ENCODE results near the gene NUDT3.

The NUDT3 gene

DNA sequence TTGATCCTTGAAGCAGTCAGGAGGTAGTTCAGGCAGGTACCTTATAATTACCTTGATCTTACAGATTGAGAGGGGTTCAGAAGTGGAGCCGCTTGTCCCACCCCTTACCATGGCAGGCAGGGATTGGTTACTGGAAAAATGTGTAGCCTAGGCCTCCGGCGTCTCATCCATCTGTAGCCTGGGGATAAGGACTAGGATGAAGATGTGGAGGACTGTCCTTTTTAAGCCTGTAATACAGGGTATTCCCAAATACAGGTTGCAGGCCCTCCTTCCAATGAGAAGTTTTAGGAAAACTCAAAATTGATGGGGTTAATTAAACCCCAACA, 153.0 kb downstream of the NUDT3 start:
- TF ChIP-seq TCF12 (IDR thresholded peaks at IDR 0.05; ENCODE audit: low read depth) = no peak

DNA sequence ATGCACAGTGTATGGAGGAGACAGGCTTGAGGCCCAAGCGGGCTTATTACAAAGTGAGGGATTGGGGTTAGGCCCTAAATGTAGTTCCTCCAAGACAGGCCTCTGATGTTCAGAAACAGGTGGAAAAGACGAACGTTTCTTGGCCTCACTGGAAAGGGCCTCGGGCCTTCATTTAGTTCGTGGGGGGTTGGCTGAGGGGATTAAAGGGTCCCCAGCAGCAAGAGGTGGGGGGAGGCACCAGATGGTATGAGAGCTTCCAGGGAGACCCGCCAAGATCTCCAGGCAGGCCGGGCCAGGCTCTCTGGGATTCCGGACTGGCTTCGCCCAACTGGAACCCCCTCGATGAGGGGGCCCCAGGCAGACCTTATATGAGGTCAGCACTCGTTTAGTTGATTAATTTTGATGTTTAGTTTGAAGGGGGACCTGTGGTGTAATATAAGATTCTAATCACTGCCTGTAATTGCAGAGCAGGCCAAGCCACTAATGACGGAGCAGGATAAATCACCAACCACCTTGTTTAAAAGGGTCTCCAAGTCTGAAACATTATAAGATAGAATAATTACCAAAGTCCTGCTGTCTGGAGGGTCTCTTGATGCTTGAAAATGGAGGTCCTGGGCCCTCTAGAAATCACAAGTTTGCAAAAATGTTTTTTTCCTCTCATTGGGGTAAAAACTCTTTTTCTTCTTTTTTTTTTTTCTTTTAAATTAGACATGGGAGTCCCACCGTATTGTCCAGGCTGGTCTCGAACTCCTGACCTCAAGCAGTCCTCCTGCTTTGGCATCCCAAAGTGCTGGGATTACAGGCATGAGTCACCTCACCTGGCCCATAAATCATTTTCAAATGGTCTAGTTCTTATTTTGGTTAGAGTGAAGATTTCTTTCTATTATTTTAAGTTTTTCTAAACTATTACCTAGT, 153.6 kb downstream of the NUDT3 start:
- TF ChIP-seq TAF1 (IDR thresholded peaks at IDR 0.05; ENCODE audit: low read depth) (no peak), MAX (IDR thresholded peaks at IDR 0.05) (no peak), TEAD4 (IDR thresholded peaks at IDR 0.05) (no peak), FOXM1 (IDR thresholded peaks at IDR 0.05; ENCODE audit: borderline replicate concordance, low read depth) (no peak), RAD21 (IDR thresholded peaks at IDR 0.05; ENCODE audit: low read depth) (no peak), ZBTB7A (IDR thresholded peaks at IDR 0.05; ENCODE audit: low read depth) (no peak), REST (IDR thresholded peaks at IDR 0.05; ENCODE audit: low read depth) (no peak), YY1 (IDR thresholded peaks at IDR 0.05; ENCODE audit: low read depth) (no peak), EP300 (IDR thresholded peaks at IDR 0.05; ENCODE audit: borderline replicate concordance) (no peak), CEBPB (IDR thresholded peaks at IDR 0.05) (no peak), TCF12 (IDR thresholded peaks at IDR 0.05; ENCODE audit: low read depth) (no peak), EGR1 (IDR thresholded peaks at IDR 0.05) (no peak), CREB1 (IDR thresholded peaks at IDR 0.05; ENCODE audit: low read depth) (no peak), NFIC (IDR thresholded peaks at IDR 0.05) (no peak)
- TF ChIP-seq, protein P1, sequence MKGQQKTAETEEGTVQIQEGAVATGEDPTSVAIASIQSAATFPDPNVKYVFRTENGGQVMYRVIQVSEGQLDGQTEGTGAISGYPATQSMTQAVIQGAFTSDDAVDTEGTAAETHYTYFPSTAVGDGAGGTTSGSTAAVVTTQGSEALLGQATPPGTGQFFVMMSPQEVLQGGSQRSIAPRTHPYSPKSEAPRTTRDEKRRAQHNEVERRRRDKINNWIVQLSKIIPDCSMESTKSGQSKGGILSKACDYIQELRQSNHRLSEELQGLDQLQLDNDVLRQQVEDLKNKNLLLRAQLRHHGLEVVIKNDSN (IDR thresholded peaks at IDR 0.05) = no peak

GRCh38 chr6:34237722-34238584, 154.5 kb downstream of the NUDT3 start:
- TF ChIP-seq TEAD4 (IDR thresholded peaks at IDR 0.05) (no peak), EP300 (IDR thresholded peaks at IDR 0.05; ENCODE audit: borderline replicate concordance) (no peak), NFIC (IDR thresholded peaks at IDR 0.05) (no peak), TAF1 (IDR thresholded peaks at IDR 0.05; ENCODE audit: low read depth) (no peak), CREB1 (IDR thresholded peaks at IDR 0.05; ENCODE audit: low read depth) (no peak), EGR1 (IDR thresholded peaks at IDR 0.05) (peak; percentile 51; the same call in 1 of the 2 replicates), MAX (IDR thresholded peaks at IDR 0.05) (peak; percentile 95), TCF12 (IDR thresholded peaks at IDR 0.05; ENCODE audit: low read depth) (no peak), ZBTB7A (IDR thresholded peaks at IDR 0.05; ENCODE audit: low read depth) (peak; percentile 83), YY1 (IDR thresholded peaks at IDR 0.05; ENCODE audit: low read depth) (no peak), REST (IDR thresholded peaks at IDR 0.05; ENCODE audit: low read depth) (no peak), FOXM1 (IDR thresholded peaks at IDR 0.05; ENCODE audit: borderline replicate concordance, low read depth) (no peak), CEBPB (IDR thresholded peaks at IDR 0.05) (no peak), RAD21 (IDR thresholded peaks at IDR 0.05; ENCODE audit: low read depth) (no peak)
- TF ChIP-seq, protein P1 (IDR thresholded peaks at IDR 0.05) = no peak

- TF ChIP-seq ZBTB7A (IDR thresholded peaks at IDR 0.05; ENCODE audit: low read depth) = no peak
- no peak for TF ChIP-seq EP300 (IDR thresholded peaks at IDR 0.05; ENCODE audit: borderline replicate concordance)
- no peak for TF ChIP-seq TAF1 (IDR thresholded peaks at IDR 0.05; ENCODE audit: low read depth)
- TF ChIP-seq YY1 (IDR thresholded peaks at IDR 0.05; ENCODE audit: low read depth) = no peak
Observed at GRCh38 chr6:34237316-34237721, 155.2 kb downstream of the NUDT3 start.

DNA sequence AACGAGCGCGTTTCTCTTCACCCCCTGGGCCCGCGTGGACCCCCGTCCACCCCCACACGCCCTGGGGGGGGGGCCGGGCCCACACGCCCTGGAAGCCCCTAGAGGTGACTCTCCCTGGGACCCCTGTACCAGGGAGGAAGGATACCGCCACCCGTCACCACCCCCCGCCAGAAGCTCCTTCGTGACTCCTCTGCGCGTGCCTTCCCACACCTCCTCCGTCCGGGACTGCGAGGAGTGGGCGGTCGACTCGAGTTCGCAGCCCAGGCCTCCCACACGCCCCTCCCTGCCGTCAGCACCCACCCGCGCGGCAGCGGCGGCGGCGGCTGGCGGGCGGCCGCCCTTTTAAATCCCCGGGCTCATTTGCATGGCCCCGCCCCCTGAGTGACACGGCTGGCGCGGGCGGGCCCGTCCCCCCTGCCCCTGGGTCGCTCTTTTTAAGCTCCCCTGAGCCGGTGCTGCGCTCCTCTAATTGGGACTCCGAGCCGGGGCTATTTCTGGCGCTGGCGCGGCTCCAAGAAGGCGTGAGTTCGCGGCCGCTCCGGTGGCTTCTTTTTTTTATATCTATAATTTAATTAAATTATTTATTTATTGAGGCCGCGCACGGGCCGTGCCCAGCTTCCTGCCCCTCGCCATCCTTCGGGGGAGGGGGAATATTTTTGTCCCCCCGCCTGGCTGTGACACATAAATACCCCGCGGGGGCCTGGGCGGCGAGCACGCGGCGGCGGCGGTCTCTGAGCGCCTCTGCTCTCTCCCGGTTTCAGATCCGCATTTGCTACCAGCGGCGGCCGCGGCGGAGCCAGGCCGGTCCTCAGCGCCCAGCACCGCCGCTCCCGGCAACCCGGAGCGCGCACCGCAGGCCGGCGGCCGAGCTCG, 155.8 kb downstream of the NUDT3 start, which contains the start of gene HMGA1:
Gene HMGA1 (plus strand): TSS at position 431 of the 873 bp plus-strand sequence. CDS start 3,908 bp downstream, outside the sequence.
- TF ChIP-seq TCF12 (IDR thresholded peaks at IDR 0.05; ENCODE audit: low read depth) (no peak), EP300 (IDR thresholded peaks at IDR 0.05; ENCODE audit: borderline replicate concordance) (peak; percentile 35; the same call in 1 of the 2 replicates), EGR1 (IDR thresholded peaks at IDR 0.05) (peak; percentile 84), NFIC (IDR thresholded peaks at IDR 0.05) (peak; percentile 75), ZBTB7A (IDR thresholded peaks at IDR 0.05; ENCODE audit: low read depth) (peak; percentile 79; the same call in 1 of the 2 replicates), TEAD4 (IDR thresholded peaks at IDR 0.05) (no peak), TAF1 (IDR thresholded peaks at IDR 0.05; ENCODE audit: low read depth) (peak; percentile 46; the same call in 1 of the 2 replicates), MAX (IDR thresholded peaks at IDR 0.05) (peak; percentile 26), CREB1 (IDR thresholded peaks at IDR 0.05; ENCODE audit: low read depth) (peak; percentile 58)
- TF ChIP-seq, protein P1 (IDR thresholded peaks at IDR 0.05) = no peak
